IMR-90 (cell line): ENCODE data around the gene TIAM1. TPM values are rescaled to one million over a fixed set of nuclear protein-coding genes. Genes with fewer than 3 reads are reported as not detected.

Experiments
- ATAC-seq: fragments of 200-7000 bp; cut with Tn5 transposase; 2 replicates; pipeline ENCODE4 v1.9.1; 2020; ENCODE audit warnings: low read depth, mild to moderate bottlenecking, moderate library complexity
- BruUV-seq: library from RNA; stranded (reverse); fragments of 400-500 nt; replicated peaks from 2 replicates; lab custom pipeline; 2021; lab: Mats Ljungman, UMichigan
- CTCF ChIA-PET: fragments of 300-600 bp; formaldehyde crosslinking; extraction: SDS; loops from one replicate; lab custom pipeline; 2021; ENCODE audit warnings: antibody characterized with exemption; lab: Yijun Ruan, JAX
- POLR2A ChIA-PET: fragments of 300-600 bp; sonication (Branson Sonifier 250); formaldehyde crosslinking; loops from one replicate; lab custom pipeline; 2022; ENCODE audit warnings: antibody characterized with exemption; ENCODE audit not compliant: unreplicated experiment; lab: Charles Lee
- DNase-seq: peaks from one replicate; pipeline ENCODE4 v3.0.0; 2013
- H2AFZ ChIP-seq: replicated peaks from 2 replicates; pipeline ENCODE3; 2013; ENCODE audit warnings: low read length, mild to moderate bottlenecking; ENCODE audit not compliant: poor library complexity
- H2AK5ac ChIP-seq: 2 replicates; pipeline ENCODE4 v1.6.1; 2013; ENCODE audit warnings: low read depth, low read length, inconsistent platforms
- H2AK9ac ChIP-seq: replicated peaks from 2 replicates; pipeline ENCODE3; 2013; ENCODE audit warnings: mild to moderate bottlenecking, low read depth, low read length, moderate library complexity; ENCODE audit not compliant: poor library complexity
- H2BK120ac ChIP-seq: 2 replicates; pipeline ENCODE4 v1.6.1; 2013; ENCODE audit warnings: low read depth, low read length, inconsistent platforms
- H2BK15ac ChIP-seq: 3 replicates; pipeline ENCODE4 v1.6.1; 2013; ENCODE audit warnings: low read depth, low read length, inconsistent platforms
- H2BK20ac ChIP-seq: 2 replicates; pipeline ENCODE4 v1.6.1; 2013; ENCODE audit warnings: low read depth, mild to moderate bottlenecking, inconsistent platforms, low read length, moderate library complexity
- H2BK5ac ChIP-seq: 2 replicates; pipeline ENCODE4 v1.6.1; 2013; ENCODE audit warnings: mild to moderate bottlenecking, low read depth, low read length, inconsistent platforms; ENCODE audit not compliant: poor library complexity, severe bottlenecking
- H3K14ac ChIP-seq: replicated peaks from 2 replicates; pipeline ENCODE4 v1.6.1; 2013; ENCODE audit warnings: low read depth, low read length, inconsistent platforms
- H3K18ac ChIP-seq: 2 replicates; pipeline ENCODE4 v1.6.1; 2013; ENCODE audit warnings: low read depth, low read length, control low read depth
- H3K23ac ChIP-seq: 2 replicates; pipeline ENCODE4 v1.6.1; 2013; ENCODE audit warnings: low read depth, low read length, inconsistent platforms
- H3K27ac ChIP-seq: 2 replicates; pipeline ENCODE4 v1.5.1; 2013; ENCODE audit warnings: mild to moderate bottlenecking, control low read depth, low read length; ENCODE audit not compliant: insufficient read depth
- H3K27me3 ChIP-seq: 2 replicates; pipeline ENCODE4 v1.6.1; 2013; ENCODE audit warnings: low read length; ENCODE audit not compliant: control insufficient read depth, insufficient read depth
- H3K36me3 ChIP-seq: 2 replicates; pipeline ENCODE4 v1.6.1; 2013; ENCODE audit warnings: low read length, mixed read lengths; ENCODE audit not compliant: control insufficient read depth, insufficient read depth
- H3K4ac ChIP-seq: 2 replicates; pipeline ENCODE4 v1.6.1; 2013; ENCODE audit warnings: low read depth, low read length, inconsistent platforms
- H3K4me1 ChIP-seq: 2 replicates; pipeline ENCODE4 v1.6.1; 2013; ENCODE audit warnings: low read length, mixed read lengths; ENCODE audit not compliant: control insufficient read depth, insufficient read depth
- H3K4me2 ChIP-seq: 2 replicates; pipeline ENCODE4 v1.6.1; 2013; ENCODE audit warnings: low read depth, mild to moderate bottlenecking, control low read depth, low read length, moderate library complexity
- H3K4me3 ChIP-seq: 2 replicates; pipeline ENCODE4 v1.5.1; 2013; ENCODE audit warnings: low read depth, mild to moderate bottlenecking, control low read depth, low read length, moderate library complexity; ENCODE audit not compliant: insufficient read depth
- H3K56ac ChIP-seq: 2 replicates; pipeline ENCODE4 v1.6.1; 2013; ENCODE audit warnings: low read length, inconsistent platforms; ENCODE audit not compliant: insufficient read depth; ENCODE audit errors: extremely low read depth
- H3K79me1 ChIP-seq, 2 experiments: 2 replicates each; pipeline ENCODE4 v1.6.1; 2013; ENCODE audit warnings: low read length in 2 of 2, inconsistent platforms in 1 of 2, low read depth in 1 of 2
- H3K9ac ChIP-seq: 2 replicates; pipeline ENCODE4 v1.6.1; 2013; ENCODE audit warnings: low read depth, low read length, control low read depth
- H3K9me1 ChIP-seq: 2 replicates; pipeline ENCODE4 v1.6.1; 2013; ENCODE audit warnings: low read length, inconsistent platforms; ENCODE audit not compliant: insufficient read depth
- H3K9me3 ChIP-seq: 2 replicates; pipeline ENCODE4 v1.6.1; 2013; ENCODE audit warnings: low read length; ENCODE audit not compliant: control insufficient read depth, insufficient read depth
- H4K20me1 ChIP-seq: 2 replicates; pipeline ENCODE4 v1.6.1; 2013; ENCODE audit warnings: low read length, inconsistent platforms; ENCODE audit not compliant: insufficient read depth
- H4K5ac ChIP-seq: 2 replicates; pipeline ENCODE4 v1.6.1; 2013; ENCODE audit warnings: mild to moderate bottlenecking, low read depth, low read length, control low read depth
- H4K8ac ChIP-seq, 2 experiments: 2 replicates each; pipeline ENCODE4 v1.6.1; 2013; ENCODE audit warnings: low read depth in 2 of 2, low read length in 2 of 2, control low read depth in 1 of 2, inconsistent platforms in 1 of 2
- H4K91ac ChIP-seq: 2 replicates; pipeline ENCODE4 v1.6.1; 2013; ENCODE audit warnings: low read depth, low read length, inconsistent platforms; ENCODE audit not compliant: insufficient read depth
- CEBPB ChIP-seq: IDR thresholded peaks from 2 replicates; pipeline ENCODE4 v1.6.1; 2012; ENCODE audit warnings: low read depth, low read length, improper control_type of control experiment
- CTCF ChIP-seq: conservative IDR thresholded peaks from 2 replicates; pipeline ENCODE4 v1.5.1; 2012; ENCODE audit warnings: mild to moderate bottlenecking, low read depth, low read length, improper control_type of control experiment
- ELK1 ChIP-seq: fragments of 150-350 bp; IDR thresholded peaks from 2 replicates; pipeline ENCODE4 v1.6.1; 2016; ENCODE audit warnings: low read depth, mild to moderate bottlenecking, low read length, moderate library complexity, borderline replicate concordance
- FOS ChIP-seq: fragments of 150-350 bp; IDR thresholded peaks from 2 replicates; pipeline ENCODE4 v1.6.1; 2016; ENCODE audit warnings: low read depth, low read length
- MAFK ChIP-seq: IDR thresholded peaks from 2 replicates; pipeline ENCODE4 v1.6.1; 2012; ENCODE audit warnings: low read depth, low read length, improper control_type of control experiment
- MAZ ChIP-seq: IDR thresholded peaks from 2 replicates; pipeline ENCODE4 v1.6.1; 2012; ENCODE audit warnings: low read depth, mild to moderate bottlenecking, low read length, improper control_type of control experiment, moderate library complexity, borderline replicate concordance
- POLR2A ChIP-seq: IDR thresholded peaks from 2 replicates; pipeline ENCODE4 v1.6.1; 2012; ENCODE audit warnings: mild to moderate bottlenecking, low read depth, low read length
- RFX5 ChIP-seq: IDR thresholded peaks from 2 replicates; pipeline ENCODE4 v1.8.0; 2012; ENCODE audit warnings: low read depth, mild to moderate bottlenecking, low read length, moderate library complexity
- SMC3 ChIP-seq: fragments of 150-350 bp; IDR thresholded peaks from 2 replicates; pipeline ENCODE4 v1.6.1; 2016; ENCODE audit warnings: low read depth, mild to moderate bottlenecking, antibody characterized with exemption, low read length, moderate library complexity
- WGBS, 2 experiments: methylation state at CpG; one replicate each; pipeline versions ENCODE4 v1.1.5 to v1.1.7; 2013; ENCODE audit warnings: missing lambda C conversion rate in 2 of 2; ENCODE audit not compliant: insufficient read length in 1 of 2; ENCODE audit errors: extremely low coverage in 2 of 2; 5-methylcytosine and 5-hydroxymethylcytosine counted together
- dilution Hi-C: fragments of 300-500 bp; cut with HindIII; formaldehyde crosslinking; loops from one replicate; pipeline ENCODE4 v1.14.3; 2018; ENCODE audit warnings: low sequenced_read_pairs; ENCODE audit not compliant: unreplicated experiment
- in situ Hi-C: fragments of 300-500 bp; cut with MboI; formaldehyde crosslinking; loops from 3 replicates; pipeline ENCODE4 v1.14.3; 2019; ENCODE audit warnings: low sequenced_read_pairs, inconsistent platforms, mixed read lengths
- intact Hi-C: fragments of 100-400 bp; cut with micrococcal nuclease; formaldehyde crosslinking; loops from 2 replicates; pipeline ENCODE4 v1.10.0; 2022
- polyA plus RNA-seq, 3 experiments: library from polyadenylated mRNA; depleted of rRNA; stranded (reverse); fragments of >200 nt; gene quantifications; 2 replicates each; pipeline ENCODE4 v1.2.3, GENCODE V29; 2012; ENCODE audit warnings: low replicate concordance in 1 of 3
- total RNA-seq: library from RNA; depleted of rRNA; stranded (reverse); fragments of >200 nt; gene quantifications from 2 replicates; pipeline ENCODE4 v1.2.3, GENCODE V29; 2012

The TIAM1 gene
- total and polyA plus RNA-seq, 2 of the 4 experiments (the other 2 are of a cell fraction), result 2.9 to 9.3 TPM

GRCh38 chr21:31078796-31079195 lies 265.3 kb downstream of the TIAM1 start:
- Histone ChIP-seq H3K4me1 (no peaks in the 10 kb centered on the region), H4K5ac (no peak overlapping the region), H2BK5ac (no peak overlapping the region), H3K14ac (no peak overlapping the region), H4K20me1 (no peaks in the 10 kb centered on the region), H3K27ac (no peak overlapping the region), H4K91ac (no peak overlapping the region), H2AK5ac (no peak overlapping the region), H3K18ac (no peak overlapping the region), H3K27me3 (no peaks in the 10 kb centered on the region), H3K4me2 (no peak overlapping the region), H2BK120ac (no peak overlapping the region), H3K9ac (no peak overlapping the region), H3K36me3 (no peaks in the 10 kb centered on the region), H3K9me3 (no peaks in the 10 kb centered on the region; the same call in 1 of the 2 replicates), H3K23ac (no peak overlapping the region), H3K79me1 (no peaks in the 10 kb centered on the region), H2BK20ac (no peak overlapping the region), H3K4me3 (no peak overlapping the region), H4K8ac (no peak overlapping the region), H3K56ac (no peak overlapping the region; the same call in 1 of the 2 replicates), H2BK15ac (no peak overlapping the region), H3K4ac (no peak overlapping the region), H2AK9ac (no peak overlapping the region), H3K9me1 (no peaks in the 10 kb centered on the region), H2AFZ (no peak overlapping the region)
- DNase-seq (no peak), ATAC-seq (no peak)
- ChIA-PET CTCF (no interaction called here), POLR2A (no interaction called here)
- dilution Hi-C loops (no loop called here), in situ Hi-C loops (loop anchor here (25.0 kb wide), 1 partner anchor 1991 kb away; no protein-coding TSS in a partner anchor), intact Hi-C loops (no loop called here)
- BruUV-seq, result no TSS peak
- TF ChIP-seq CEBPB (no peak), RFX5 (no peak), ELK1 (no peak), SMC3 (no peak), MAZ (no peak), POLR2A (no peak), CTCF (no peak), MAFK (no peak), FOS (no peak)
- WGBS, 2 experiments, result 8% methylated on average over 2 of the region's 4 CpGs; no CpG with 5 or more reads in 1 of the 2 experiments
